GOT3 (cell line): ENCODE results near the gene KRTAP5-4.
"Not testable (repeated sequence)": the region's sequence is repeated elsewhere in the genome, so short reads cannot be mapped to it uniquely, and the experiment has no call there.

Source experiments
- DNase-seq: peaks from one replicate; lab custom pipeline; 2025; ENCODE audit warnings: mixed read lengths; lab: John Stamatoyannopoulos, UW

Gene KRTAP5-4

GRCh38 chr11:1652771-1653540 lies 31.0 kb upstream of the KRTAP5-4 start:
- DNase-seq = peak; percentile 2

GRCh38 chr11:1652442-1652770 lies 30.5 kb upstream of the KRTAP5-4 start:
- no peak for DNase-seq

DNA sequence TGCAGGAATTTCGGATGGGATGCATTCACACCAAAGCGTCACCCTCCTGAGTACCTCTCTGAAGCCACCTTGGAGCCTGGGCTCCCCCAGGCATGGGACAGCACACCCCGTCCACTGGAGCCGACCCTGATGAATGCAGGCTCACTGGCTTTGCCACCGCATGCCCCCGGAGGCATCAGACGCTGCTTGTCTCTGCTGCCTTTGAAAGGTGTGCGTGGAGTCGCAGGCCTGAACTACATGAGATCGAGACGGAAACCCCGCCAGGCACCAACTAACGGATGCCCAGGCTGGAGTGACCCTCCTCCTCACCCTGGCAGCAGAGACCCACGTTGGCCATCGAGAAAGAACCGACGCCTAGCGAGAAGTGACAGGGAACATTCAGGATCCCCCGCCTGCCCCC lies 30.1 kb upstream of the KRTAP5-4 start:
- DNase-seq = no peak

GRCh38 chr11:1651411-1651980 lies 29.6 kb upstream of the KRTAP5-4 start:
- no peak for DNase-seq

DNA sequence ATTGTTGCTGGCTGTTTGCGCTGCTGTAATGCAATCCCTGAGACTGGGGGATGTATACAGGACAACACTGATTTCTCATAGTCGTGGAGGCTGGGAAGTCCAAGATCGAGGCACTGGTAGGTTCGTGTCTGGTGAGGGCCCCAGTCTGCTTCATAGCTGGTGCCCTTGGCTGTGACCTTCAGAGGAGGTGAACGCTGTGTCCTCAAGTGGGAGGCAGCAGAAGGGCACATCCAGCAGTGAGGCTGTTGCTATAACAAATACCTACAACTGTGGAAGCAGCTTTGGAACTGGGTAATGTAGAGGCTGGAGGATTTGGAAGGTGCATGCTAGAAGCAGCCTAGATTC lies 29.0 kb upstream of the KRTAP5-4 start:
- DNase-seq = no peak

GRCh38 chr11:1650034-1650917 lies 28.3 kb upstream of the KRTAP5-4 start:
- no peak for DNase-seq

- DNase-seq = no peak
These were observed 26.9 kb upstream of the KRTAP5-4 start for GRCh38 chr11:1648653-1649420.

DNA sequence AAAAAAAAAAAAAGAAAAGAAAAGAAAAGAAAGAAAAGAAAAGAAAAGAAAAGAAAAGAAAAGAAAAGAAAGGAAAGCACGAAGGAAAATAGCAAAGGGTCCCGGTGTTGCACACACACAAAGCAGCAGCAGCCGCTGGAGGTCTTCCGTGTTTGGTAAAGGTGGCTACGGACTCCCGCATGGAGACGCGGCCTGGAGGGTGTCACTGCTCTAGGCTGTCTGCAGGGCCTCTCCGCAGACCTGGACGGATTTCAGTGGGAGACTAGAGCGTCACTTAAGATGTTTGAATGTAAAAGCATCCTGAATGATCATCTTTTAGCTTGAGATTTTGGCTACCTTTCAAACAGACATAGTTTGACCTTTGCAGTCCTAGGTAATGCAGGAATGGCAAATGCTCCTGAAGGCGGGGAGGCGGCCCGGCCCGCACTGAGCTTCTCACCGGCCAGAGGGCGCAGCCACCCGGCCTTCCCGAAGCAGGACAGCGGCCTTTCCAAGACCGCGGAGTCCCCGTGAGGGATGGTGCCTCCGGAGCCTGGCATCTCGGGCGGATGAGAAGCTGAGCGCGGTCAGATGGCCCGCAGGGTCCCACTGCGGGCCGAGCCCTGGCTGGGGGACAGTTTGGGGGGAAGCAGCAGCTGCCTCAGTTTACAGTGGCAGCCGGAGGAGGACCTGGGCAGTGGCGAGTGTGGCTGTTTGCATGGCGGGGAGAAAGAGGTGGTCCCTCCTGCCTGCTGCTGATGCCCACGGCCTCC lies 26.1 kb upstream of the KRTAP5-4 start:
- DNase-seq = no peak

GRCh38 chr11:1646540-1646939 lies 24.6 kb upstream of the KRTAP5-4 start:
- not testable (repeated sequence) for DNase-seq

GRCh38 chr11:1645357-1645821 lies 23.5 kb upstream of the KRTAP5-4 start:
- DNase-seq = no peak

DNA sequence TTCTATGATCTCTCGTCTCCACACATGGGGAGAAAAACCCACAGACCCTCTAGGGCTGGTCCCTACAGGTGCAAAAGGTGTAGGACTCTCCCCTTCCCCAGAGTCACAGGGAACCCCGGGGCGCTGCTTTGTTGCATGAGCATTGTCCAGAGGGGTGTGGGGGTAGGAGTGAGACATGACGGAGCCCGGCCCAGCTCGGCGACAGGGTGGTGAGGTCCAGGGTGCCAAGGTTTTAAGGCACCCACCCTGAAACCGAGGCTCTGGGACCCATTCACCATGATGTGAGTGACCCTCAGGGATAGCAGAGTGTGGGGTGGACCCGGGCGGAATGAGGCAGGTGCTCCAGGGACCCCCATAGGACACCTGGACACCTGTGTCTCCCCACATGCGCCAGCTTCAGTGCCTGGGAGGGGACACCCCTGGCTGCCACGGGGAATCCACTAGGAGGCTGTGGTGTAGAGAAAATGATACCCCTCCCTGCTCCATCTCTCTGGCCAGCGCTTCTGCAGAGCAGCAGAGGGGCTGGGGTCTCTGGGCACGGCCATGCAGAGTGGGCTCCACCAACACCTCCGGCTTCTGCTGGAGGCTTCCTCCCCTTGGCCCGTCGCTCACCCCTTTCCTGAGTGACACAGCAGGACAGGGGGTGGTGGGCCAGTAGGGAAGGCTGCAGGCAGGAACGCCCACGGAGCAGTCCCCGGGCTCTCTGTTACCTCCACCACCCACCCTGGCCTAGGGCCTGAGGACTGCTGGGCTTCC lies 22.8 kb upstream of the KRTAP5-4 start:
- no peak for DNase-seq

GRCh38 chr11:1643146-1643690 lies 21.3 kb upstream of the KRTAP5-4 start:
- DNase-seq = no peak

DNA sequence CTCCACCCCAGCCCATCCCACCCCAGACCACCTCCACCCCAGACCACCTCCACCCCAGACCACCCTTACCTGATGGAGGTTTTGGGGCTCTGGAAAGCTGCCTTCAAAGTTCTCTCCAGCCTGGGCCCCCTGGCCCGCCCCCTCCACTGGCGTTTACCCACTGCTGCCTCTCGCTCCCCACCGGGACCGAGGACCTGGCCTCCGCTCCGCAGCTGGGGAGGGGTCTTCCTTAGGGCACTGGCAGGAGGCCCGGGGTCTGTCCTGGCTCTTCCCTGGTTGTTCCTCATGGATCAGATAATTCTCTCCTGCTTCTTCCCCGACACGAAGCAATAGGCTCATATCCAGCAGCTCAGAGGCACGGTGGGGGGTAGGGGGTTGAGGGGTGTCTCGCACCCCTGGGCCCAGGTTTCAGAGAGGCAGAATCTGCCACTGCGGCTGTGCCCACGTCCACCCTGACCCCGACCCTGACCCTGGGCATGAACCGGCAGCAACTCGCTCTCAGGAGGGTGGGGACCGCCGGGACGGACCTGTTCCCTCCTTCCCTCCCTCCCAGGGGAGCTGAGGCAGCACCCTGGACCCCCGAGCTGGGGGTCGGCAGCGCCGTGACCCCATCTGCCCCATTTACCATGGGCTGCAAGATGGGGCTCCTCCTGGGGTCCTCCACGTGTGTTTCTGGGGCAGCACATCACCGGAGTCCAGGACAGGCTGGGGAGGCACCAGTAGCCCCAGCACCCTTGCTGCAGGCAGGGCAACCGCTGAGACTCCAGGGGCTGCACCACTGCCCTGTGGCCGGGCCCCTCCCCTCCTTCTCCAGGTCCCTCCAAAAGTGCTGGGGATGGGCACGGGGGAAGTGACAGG lies 20.6 kb upstream of the KRTAP5-4 start:
- no peak for DNase-seq

DNA sequence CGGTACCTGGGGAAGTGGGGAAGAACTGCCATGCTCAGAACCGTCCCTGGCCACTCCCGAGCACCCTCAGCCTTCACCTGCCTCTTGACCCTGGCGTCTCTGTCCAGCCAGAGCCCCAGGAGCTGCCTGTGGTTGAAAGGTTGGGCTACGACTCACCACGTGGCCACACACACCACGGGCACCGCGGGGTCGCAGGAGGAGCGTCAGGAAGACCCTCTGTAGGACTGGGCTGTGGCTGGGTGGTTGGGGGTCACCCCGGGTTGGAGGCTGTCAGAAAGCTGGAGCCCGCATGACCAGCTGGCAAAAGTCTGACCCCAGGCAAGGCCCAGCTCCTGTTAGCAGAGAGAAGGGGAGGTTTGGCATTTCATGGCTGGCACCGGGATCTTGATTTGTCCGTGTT lies 19.2 kb upstream of the KRTAP5-4 start:
- no peak for DNase-seq

DNA sequence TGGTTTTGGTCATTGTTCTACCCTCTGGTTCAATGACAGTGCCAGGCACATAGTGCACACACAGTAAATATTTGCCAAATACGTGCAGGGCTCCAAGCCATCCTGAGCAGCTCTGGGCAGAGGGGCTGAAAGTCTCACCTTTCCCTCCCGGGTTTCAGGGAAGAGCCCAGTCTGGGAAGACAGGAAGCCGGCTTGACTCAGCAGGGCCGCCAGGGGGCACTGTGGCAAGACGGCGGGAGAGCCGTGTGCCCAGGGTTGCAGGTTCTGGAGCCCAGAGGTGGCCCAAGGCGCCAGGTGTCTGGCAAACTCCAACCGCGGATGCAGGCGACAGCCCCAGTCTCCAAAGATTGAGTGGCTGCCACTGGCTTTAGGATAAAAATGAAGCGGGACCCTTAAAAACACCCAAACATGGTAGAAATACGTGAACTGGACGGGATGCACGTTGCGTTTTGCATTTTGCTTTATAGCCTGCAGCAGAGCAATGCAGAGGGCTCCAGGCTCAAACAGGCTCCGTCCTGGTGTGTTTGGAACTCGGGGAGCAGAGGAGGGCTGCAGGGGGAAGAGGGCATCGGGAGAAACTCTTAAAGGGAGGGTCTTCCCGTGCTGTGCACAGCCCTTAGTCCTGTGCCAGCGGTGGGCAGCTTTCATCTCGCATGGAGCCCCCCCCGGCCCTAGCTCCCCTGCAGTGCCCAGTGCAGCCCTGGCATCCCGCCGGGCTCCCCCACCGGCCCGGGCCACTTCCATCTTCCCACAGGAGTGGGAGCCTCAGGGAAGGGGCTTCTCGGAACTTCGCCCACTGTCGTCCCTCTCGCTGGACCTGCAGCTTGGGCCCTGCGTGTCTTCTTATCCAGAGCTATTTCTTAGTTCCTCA lies 18.4 kb upstream of the KRTAP5-4 start:
- no peak for DNase-seq

GRCh38 chr11:1639666-1640065 lies 17.7 kb upstream of the KRTAP5-4 start:
- no peak for DNase-seq

DNA sequence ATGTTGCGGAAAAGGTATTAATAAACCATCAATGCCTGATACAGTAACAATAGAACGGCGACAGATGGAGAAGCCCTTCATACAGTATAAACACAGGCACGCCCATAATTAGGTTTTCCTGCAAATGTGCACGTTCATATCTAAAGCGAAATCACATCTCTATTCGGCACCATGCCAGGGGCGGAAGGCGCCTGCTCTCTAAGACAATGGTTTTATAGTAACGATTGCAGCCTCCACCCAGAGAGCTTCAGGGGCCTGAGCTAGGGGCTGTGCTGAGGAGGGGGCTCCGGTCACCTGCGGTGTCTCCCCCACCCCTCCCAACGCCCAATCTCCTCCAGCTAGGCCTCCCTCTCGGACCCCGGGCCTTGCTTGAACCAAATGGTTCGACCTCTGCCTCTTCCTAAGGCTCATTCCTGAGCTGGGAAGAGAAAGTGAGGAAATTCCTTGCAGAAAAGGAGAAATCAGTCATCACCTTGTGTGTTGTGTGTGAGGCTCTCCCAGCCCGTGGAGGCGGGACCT lies 17.2 kb upstream of the KRTAP5-4 start:
- no peak for DNase-seq

- no peak for DNase-seq
These were observed 16.4 kb upstream of the KRTAP5-4 start for GRCh38 chr11:1638344-1638743.
